Measurements from ENCODE around the gene ATP6V1F. TPM values are rescaled to one million over a fixed set of nuclear protein-coding genes. Genes with fewer than 3 reads are reported as not detected.

The ATP6V1F gene
- total and polyA plus RNA-seq, 5 donors, result 127 to 224 (median 137) TPM

DNA sequence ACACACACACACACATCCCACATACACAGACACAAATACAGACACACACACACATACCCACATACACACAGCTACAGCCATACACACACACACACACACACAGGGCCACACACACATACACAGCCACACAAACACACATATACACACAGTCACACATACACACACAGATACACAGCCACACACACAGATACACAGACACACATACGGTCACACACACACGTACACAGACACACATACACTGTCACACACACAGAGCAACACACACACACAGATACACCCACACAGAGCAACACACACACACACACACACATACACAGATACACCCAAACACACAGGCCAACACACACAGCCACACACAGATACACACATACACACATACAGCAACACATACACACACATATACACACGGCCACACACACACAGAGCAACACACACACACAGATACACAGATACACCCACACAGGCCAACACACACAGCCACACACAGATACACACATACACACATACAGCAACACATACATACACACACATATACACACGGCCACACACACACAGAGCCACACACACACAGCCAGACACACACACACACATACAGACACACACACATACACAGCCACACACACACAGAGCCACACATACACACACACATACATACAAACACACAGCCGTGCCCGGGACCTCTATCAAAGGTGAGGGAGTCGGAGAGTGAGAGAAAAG is 25.5 kb downstream of the ATP6V1F start:
- H3K27ac ChIP-seq (ENCODE audit: low read length), result no peak overlapping the region
- intact Hi-C loops (cut with DNase I), result loop anchor here in 2 of 4 donors (10.0 kb wide), 1 partner anchor 283 kb away; no protein-coding TSS in a partner anchor
- H3K4me1 ChIP-seq (ENCODE audit: control insufficient read depth, insufficient read depth, low read length), result no peaks in the 10 kb centered on the region
- ATAC-seq (no peak), DNase-seq (peak in 1 of 3 donors; percentile 7)
- no peak overlapping the region for H3K4me3 ChIP-seq (ENCODE audit: low read length)
- no peaks in the 10 kb centered on the region for H3K27me3 ChIP-seq (ENCODE audit: control insufficient read depth, insufficient read depth)
- 83% methylated on average over 7 of the region's 7 CpGs for WGBS
- H3K9me3 ChIP-seq (ENCODE audit: control insufficient read depth, low read length), result no peaks in the 10 kb centered on the region

DNA sequence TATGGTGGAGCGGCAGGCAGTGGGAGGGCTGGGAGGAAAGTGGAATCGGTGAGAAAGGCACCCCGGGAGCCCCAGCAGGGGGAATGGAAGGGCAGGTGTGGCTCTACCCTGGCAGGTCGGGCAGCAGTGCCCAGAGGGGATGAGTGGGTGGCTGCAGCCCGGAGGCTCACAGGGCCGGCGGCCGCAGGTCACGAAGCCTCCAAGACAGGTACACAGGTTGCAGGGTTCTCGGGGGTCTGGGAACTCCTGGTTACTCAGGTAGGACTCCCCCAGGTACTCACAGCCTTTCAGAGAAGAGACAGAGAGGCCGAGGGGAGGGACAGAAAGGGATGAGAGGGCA is 26.1 kb downstream of the ATP6V1F start:
- Histone ChIP-seq H3K4me3 (ENCODE audit: low read length) (no peak overlapping the region), H3K27me3 (ENCODE audit: control insufficient read depth, insufficient read depth) (no peaks in the 10 kb centered on the region), H3K27ac (ENCODE audit: low read length) (no peak overlapping the region), H3K4me1 (ENCODE audit: control insufficient read depth, insufficient read depth, low read length) (no peaks in the 10 kb centered on the region), H3K9me3 (ENCODE audit: control insufficient read depth, low read length) (no peaks in the 10 kb centered on the region)
- ATAC-seq (no peak), DNase-seq (no peak)
- 79% methylated on average over 11 of the region's 11 CpGs for WGBS
- intact Hi-C loops (cut with DNase I), result loop anchor here in 2 of 4 donors (10.0 kb wide), 1 partner anchor 284 kb away; no protein-coding TSS in a partner anchor

DNA sequence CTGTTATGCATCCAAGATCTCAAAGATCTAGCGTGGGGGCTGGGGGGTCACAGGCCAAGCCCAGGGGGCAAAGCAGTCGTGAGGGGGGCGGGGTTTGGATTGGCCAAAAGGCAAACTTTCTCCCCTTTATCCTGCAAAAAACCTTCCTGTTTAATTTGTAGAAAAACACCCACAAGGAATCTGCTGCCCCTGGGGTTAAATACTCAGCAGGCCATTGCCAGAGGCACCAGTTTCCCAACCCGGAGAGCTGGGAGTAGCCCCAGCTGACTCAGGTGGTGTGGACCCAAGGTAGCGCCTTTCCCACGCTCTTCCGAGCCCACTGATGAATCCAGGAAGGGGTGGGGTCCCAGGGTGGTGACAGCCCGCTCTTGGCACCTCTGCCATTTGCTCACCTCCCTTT is 26.5 kb downstream of the ATP6V1F start:
- intact Hi-C loops (cut with DNase I), result loop anchor here in 2 of 4 donors (10.0 kb wide), 1 partner anchor 284 kb away; no protein-coding TSS in a partner anchor
- H3K9me3 ChIP-seq (ENCODE audit: control insufficient read depth, low read length), result no peaks in the 10 kb centered on the region
- no peaks in the 10 kb centered on the region for H3K27me3 ChIP-seq (ENCODE audit: control insufficient read depth, insufficient read depth)
- DNase-seq, result peak in 1 of 3 donors; percentile 21
- H3K4me1 ChIP-seq (ENCODE audit: control insufficient read depth, insufficient read depth, low read length), result no peaks in the 10 kb centered on the region
- no peak overlapping the region for H3K27ac ChIP-seq (ENCODE audit: low read length)
- H3K4me3 ChIP-seq (ENCODE audit: low read length), result no peak overlapping the region
- no peak for ATAC-seq
- 62% methylated on average over 8 of the region's 8 CpGs for WGBS

GRCh38 chr7:128890306-128891109 is 27.9 kb downstream of the ATP6V1F start:
- Histone ChIP-seq H3K27ac (ENCODE audit: low read length) (no peak overlapping the region), H3K27me3 (ENCODE audit: control insufficient read depth, insufficient read depth) (no peaks in the 10 kb centered on the region), H3K4me1 (ENCODE audit: control insufficient read depth, insufficient read depth, low read length) (no peaks in the 10 kb centered on the region), H3K4me3 (ENCODE audit: low read length) (peak overlapping the region; percentile 5), H3K9me3 (ENCODE audit: control insufficient read depth, low read length) (no peaks in the 10 kb centered on the region)
- peak; percentile 66 to 77 (median 75) for DNase-seq
- WGBS, result 25% methylated on average over 67 of the region's 67 CpGs
- peak; percentile 22 to 66 for ATAC-seq
- intact Hi-C loops (cut with DNase I), result loop anchor here in 1 of 4 donors (10.0 kb wide), 1 partner anchor 204 kb away; no protein-coding TSS in a partner anchor

- H3K4me1 ChIP-seq (ENCODE audit: control insufficient read depth, insufficient read depth, low read length), result no peaks in the 10 kb centered on the region
- whole genome bisulfite sequencing, result 32% methylated on average over 41 of the region's 41 CpGs
- no peak overlapping the region for H3K27ac ChIP-seq (ENCODE audit: low read length)
- H3K4me3 ChIP-seq (ENCODE audit: low read length), result peak overlapping the region; percentile 5
- ATAC-seq (peak; percentile 12 to 13), DNase-seq (peak in 2 of 3 donors; percentile 13 to 46)
- H3K27me3 ChIP-seq (ENCODE audit: control insufficient read depth, insufficient read depth), result no peaks in the 10 kb centered on the region
- H3K9me3 ChIP-seq (ENCODE audit: control insufficient read depth, low read length), result no peaks in the 10 kb centered on the region
- intact Hi-C loops (cut with DNase I), result loop anchor here in 1 of 4 donors (10.0 kb wide), 1 partner anchor 203 kb away; no protein-coding TSS in a partner anchor
Measured at GRCh38 chr7:128891110-128891941, 28.7 kb downstream of the ATP6V1F start.

DNA sequence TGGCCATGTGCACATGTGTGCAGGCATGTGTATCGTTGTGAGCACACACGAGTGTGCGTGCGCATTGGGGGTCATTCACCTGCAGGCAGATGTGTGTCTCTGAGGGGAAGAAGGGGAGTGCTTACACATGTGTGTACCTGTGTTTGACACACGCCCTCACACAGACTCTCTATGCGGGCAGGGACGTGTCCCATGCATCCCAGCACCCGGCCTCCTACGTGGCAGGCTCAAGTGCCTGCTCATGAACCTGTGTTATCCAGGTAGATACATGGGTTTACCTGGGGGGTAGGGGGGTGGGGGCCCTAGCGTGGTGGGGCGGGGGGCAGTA is 29.2 kb downstream of the ATP6V1F start:
- DNase-seq (no peak), ATAC-seq (no peak)
- 80% methylated on average over 11 of the region's 11 CpGs for WGBS

GRCh38 chr7:128892521-128893250 is 30.0 kb downstream of the ATP6V1F start:
- no peak for ATAC-seq
- Histone ChIP-seq H3K4me1 (ENCODE audit: control insufficient read depth, insufficient read depth, low read length) (no peaks in the 10 kb centered on the region), H3K27ac (ENCODE audit: low read length) (no peak overlapping the region), H3K9me3 (ENCODE audit: control insufficient read depth, low read length) (no peaks in the 10 kb centered on the region), H3K27me3 (ENCODE audit: control insufficient read depth, insufficient read depth) (no peaks in the 10 kb centered on the region), H3K4me3 (ENCODE audit: low read length) (no peak overlapping the region)
- WGBS, result 91% methylated on average over 13 of the region's 13 CpGs
- DNase-seq, result peak in 1 of 3 donors; percentile 39
- intact Hi-C loops (cut with DNase I), result loop anchor here in 1 of 4 donors (10.0 kb wide), 1 partner anchor 202 kb away; no protein-coding TSS in a partner anchor

More for the DNA sequence above, 29.2 kb downstream of the ATP6V1F start:
- Histone ChIP-seq H3K27ac (ENCODE audit: low read length) (no peak overlapping the region), H3K4me3 (ENCODE audit: low read length) (no peak overlapping the region), H3K4me1 (ENCODE audit: control insufficient read depth, insufficient read depth, low read length) (no peaks in the 10 kb centered on the region), H3K27me3 (ENCODE audit: control insufficient read depth, insufficient read depth) (no peaks in the 10 kb centered on the region), H3K9me3 (ENCODE audit: control insufficient read depth, low read length) (no peaks in the 10 kb centered on the region)
- intact Hi-C loops (cut with DNase I), result loop anchor here in 1 of 4 donors (10.0 kb wide), 1 partner anchor 203 kb away; no protein-coding TSS in a partner anchor

- Histone ChIP-seq H3K27ac (ENCODE audit: low read length) (no peak overlapping the region), H3K27me3 (ENCODE audit: control insufficient read depth, insufficient read depth) (no peaks in the 10 kb centered on the region), H3K4me1 (ENCODE audit: control insufficient read depth, insufficient read depth, low read length) (no peaks in the 10 kb centered on the region), H3K9me3 (ENCODE audit: control insufficient read depth, low read length) (no peaks in the 10 kb centered on the region), H3K4me3 (ENCODE audit: low read length) (no peak overlapping the region)
- ATAC-seq (no peak), DNase-seq (peak in 2 of 3 donors; percentile 12 to 25)
- 89% methylated on average over 23 of the region's 23 CpGs for WGBS
- intact Hi-C loops (cut with DNase I), result loop anchor here in 1 of 4 donors (10.0 kb wide), 1 partner anchor 201 kb away; no protein-coding TSS in a partner anchor
Measured at GRCh38 chr7:128893251-128894100, 30.8 kb downstream of the ATP6V1F start.

GRCh38 chr7:128894101-128894440 is 31.4 kb downstream of the ATP6V1F start:
- Histone ChIP-seq H3K4me1 (ENCODE audit: control insufficient read depth, insufficient read depth, low read length) (no peaks in the 10 kb centered on the region), H3K4me3 (ENCODE audit: low read length) (no peak overlapping the region), H3K27me3 (ENCODE audit: control insufficient read depth, insufficient read depth) (no peaks in the 10 kb centered on the region), H3K9me3 (ENCODE audit: control insufficient read depth, low read length) (no peaks in the 10 kb centered on the region), H3K27ac (ENCODE audit: low read length) (no peak overlapping the region)
- ATAC-seq (no peak), DNase-seq (peak in 1 of 3 donors; percentile 7)
- intact Hi-C loops (cut with DNase I), result loop anchor here in 1 of 4 donors (10.0 kb wide), 1 partner anchor 201 kb away; no protein-coding TSS in a partner anchor
- WGBS, result 94% methylated on average over 6 of the region's 6 CpGs
